Heart right ventricle (tissue), 16 donors: ENCODE results near the gene SLCO1A2. TPM values are rescaled to one million over a fixed set of nuclear protein-coding genes. Genes with fewer than 3 reads are reported as not detected.

ENCODE experiments used
- ATAC-seq, 8 donors: fragments of 200-7000 bp; cut with Tn5 transposase; one replicate each; pipeline ENCODE4 v1.9.1; 2020; ENCODE audit warnings: mild to moderate bottlenecking in 8 of 8, moderate library complexity in 8 of 8, moderate number of reproducible peaks in 1 of 8
- DNase-seq, 2 donors: peaks; one replicate each; pipeline ENCODE4 v3.0.0-alpha.2; 2020
- H3K27ac ChIP-seq, 10 donors: fragments of 200-600 bp; sonication (generic) in 2 of 10; one replicate each; pipeline versions ENCODE4 v1.5.0 to v1.8.0; 2020 to 2022; ENCODE audit warnings: mild to moderate bottlenecking in 3 of 10
- H3K27me3 ChIP-seq, 7 donors: fragments of 200-600 bp; one replicate each; pipeline ENCODE4 v1.8.0; 2021 to 2022; ENCODE audit warnings: mild to moderate bottlenecking in 2 of 7
- H3K36me3 ChIP-seq, 9 donors: fragments of 200-600 bp; sonication (generic) in 1 of 9; one replicate each; pipeline versions ENCODE4 v1.5.0 to v1.8.0; 2020 to 2022; ENCODE audit warnings: mild to moderate bottlenecking in 2 of 9
- H3K4me1 ChIP-seq, 9 donors: fragments of 200-600 bp; sonication (generic) in 1 of 9; one replicate each; pipeline versions ENCODE4 v1.5.0 to v1.8.0; 2020 to 2022; ENCODE audit warnings: mild to moderate bottlenecking in 4 of 9
- H3K4me3 ChIP-seq, 10 donors: fragments of 200-600 bp; sonication (generic) in 2 of 10; one replicate each; pipeline versions ENCODE4 v1.5.0 to v1.8.0; 2020 to 2022; ENCODE audit warnings: mild to moderate bottlenecking in 7 of 10, moderate library complexity in 2 of 10
- H3K9me3 ChIP-seq, 11 donors: fragments of 200-600 bp in 10 of 11; sonication (generic) in 2 of 11; one replicate each; pipeline versions ENCODE4 v1.5.0 to v1.8.0; 2013 to 2022; ENCODE audit warnings: mild to moderate bottlenecking in 2 of 11, control low read depth in 1 of 11, moderate library complexity in 1 of 11
- CTCF ChIP-seq, 9 donors: fragments of 200-600 bp; sonication (generic) in 2 of 9; IDR thresholded peaks; one replicate each; pipeline versions ENCODE4 v1.5.0 to v1.8.0; 2021 to 2022; ENCODE audit warnings: antibody characterized with exemption in 9 of 9, mild to moderate bottlenecking in 5 of 9, moderate library complexity in 1 of 9
- WGBS, 2 donors: extraction: QIAGEN DNeasy Blood & Tissue Kit; methylation state at CpG; one replicate each; pipeline ENCODE4 v1.1.7; 2013; ENCODE audit warnings: inconsistent platforms in 1 of 2; 5-methylcytosine and 5-hydroxymethylcytosine counted together
- intact Hi-C, 10 donors: fragments of 100-400 bp; cut with DNase I; formaldehyde crosslinking; loops; one replicate each; pipeline versions ENCODE4 v1.11.1 to v1.14.2; 2022
- polyA plus RNA-seq, 2 donors: library from polyadenylated mRNA; stranded (reverse); fragments of 200-250 nt; gene quantifications; one replicate each; pipeline ENCODE4 v1.2.3, GENCODE V29; 2013
- total RNA-seq, 10 donors: library from RNA; stranded (reverse); fragmentation: NEBNext Ultra II Directional in 3 of 10; extraction: Animal tissue kit (Norgen Biotek cat#: 25700) in 3 of 10; gene quantifications; one replicate each; pipeline versions ENCODE4 v1.2.1 to v1.2.4, GENCODE V29; 2021 to 2023
- donor health status: Arrhythmogenic right ventricular cardiomyopathy.
- donor health status: ischemic (EF 13 %, LVEDD 7.1; RV severe dilation, severe dysfunction).
- donor health status: healthy with polysubstance abuse.
- donor health status: DM: no; HTN: yes; CAD: no.
- donor health status: DM: no; HTN: no; CAD: no.
- donor health status: ischemic (EF 25% LVEDD 6.9; RV normal size, moderate dysfunction).
- donor health status: ischemic (EF 25% LVEDD 5.7; RV mildly dilated, moderate dysfunction).
- donor health status: healthy.
- donor health status: DM: yes; HTN: yes; CAD: no.
- donor health status: Ischemic cardiomyopathy.
- donor health status: ischemic (EF 35%, LVEDD 5.7; RV mildly dilated, moderate dysfunction).
- donor health status: nonischemic (EF 11% LVEDD 7.7; RV severe dilation, severe dysfunction).
- donor health status: DM: yes; HTN: yes; CAD: no.
- donor health status: PGD.
- donor health status: ischemic (EF 29% LVEDD 5.4; RV normal size, mild dysfunction).
- donor health status: nonischemic (EF 23%, LVEDD 6.1; RV moderate dilation, normal function).

Gene SLCO1A2
- total and polyA plus RNA-seq, 12 donors: not detected

- ATAC-seq (no peak), DNase-seq (no peak)
- Histone ChIP-seq H3K4me1 (no peaks in the 10 kb centered on the region), H3K4me3 (no peak overlapping the region), H3K36me3 (no peaks in the 10 kb centered on the region), H3K27me3 (no peaks in the 10 kb centered on the region), H3K27ac (no peak overlapping the region), H3K9me3 (no peaks in the 10 kb centered on the region)
- intact Hi-C loops: loop anchor here in 1 of 10 donors (5.0 kb wide), 1 partner anchor 374 kb away; no protein-coding TSS in a partner anchor
- 65 to 67% methylated on average over 1 of the region's 1 CpG for WGBS, 2 donors
- TF ChIP-seq CTCF (IDR thresholded peaks at IDR 0.05): no peak
These were observed 25.9 kb downstream of the SLCO1A2 start for GRCh38 chr12:21308785-21309184.

DNA sequence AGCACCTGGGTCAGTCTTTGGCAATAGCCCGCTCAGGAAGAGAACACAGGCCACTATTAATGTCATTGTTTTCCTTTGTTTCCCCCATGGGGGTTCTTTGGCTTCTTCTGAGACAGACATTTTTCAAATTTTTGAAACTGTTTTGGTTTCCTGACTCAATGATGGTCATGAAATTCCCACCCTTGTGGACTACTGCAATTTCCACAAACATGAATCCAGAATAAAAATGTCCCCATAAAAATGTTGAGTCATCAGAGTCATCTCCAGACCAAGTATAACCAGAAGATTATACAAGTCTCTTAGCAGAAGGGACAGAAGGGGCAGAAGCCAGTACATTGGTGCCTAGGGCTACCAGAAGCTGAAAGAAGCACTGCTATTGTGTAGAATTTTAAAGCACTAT lies 29.1 kb downstream of the SLCO1A2 start:
- intact Hi-C loops: loop anchor here in 1 of 10 donors (5.0 kb wide), 1 partner anchor 377 kb away; no protein-coding TSS in a partner anchor
- Histone ChIP-seq H3K4me3 (no peak overlapping the region), H3K27me3 (peaks cover 0 to 7% (median 0%) of the 10 kb centered on the region in 7 donors), H3K36me3 (no peaks in the 10 kb centered on the region), H3K9me3 (no peaks in the 10 kb centered on the region), H3K27ac (no peak overlapping the region), H3K4me1 (no peaks in the 10 kb centered on the region)
- WGBS, 2 donors: 66 to 82% methylated on average over 1 of the region's 1 CpG
- ATAC-seq (no peak), DNase-seq (no peak)
- no peak for TF ChIP-seq CTCF (IDR thresholded peaks at IDR 0.05)

DNA sequence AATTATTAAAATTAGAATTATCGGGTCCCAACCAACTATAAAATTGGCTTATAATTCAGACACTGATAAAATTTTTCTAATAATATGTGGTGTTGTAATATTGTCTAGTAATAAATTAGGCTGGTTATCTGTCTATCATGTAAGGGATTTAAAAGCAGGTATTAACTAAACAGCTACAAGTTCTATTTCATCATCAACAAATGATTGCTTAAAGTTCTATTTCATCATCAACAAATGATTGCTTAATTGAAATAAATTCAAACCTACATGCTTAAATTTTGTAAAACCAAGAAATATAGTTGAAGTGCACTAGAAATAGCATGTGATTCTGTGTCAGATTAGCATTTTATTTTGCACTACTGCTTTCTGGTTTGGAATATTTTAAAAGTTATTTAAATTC lies 34.1 kb downstream of the SLCO1A2 start:
- ATAC-seq (no peak), DNase-seq (no peak)
- TF ChIP-seq CTCF (IDR thresholded peaks at IDR 0.05): no peak
- no peaks in the 10 kb centered on the region for H3K36me3 ChIP-seq
- no peaks in the 10 kb centered on the region for H3K9me3 ChIP-seq
- peaks cover 0 to 9% (median 0%) of the 10 kb centered on the region in 7 donors for H3K27me3 ChIP-seq
- H3K4me3 ChIP-seq: no peak overlapping the region
- no peak overlapping the region for H3K27ac ChIP-seq
- intact Hi-C loops: no loop called here
- no peaks in the 10 kb centered on the region for H3K4me1 ChIP-seq
- WGBS, 2 donors: 94 to 100% methylated on average over 1 of the region's 1 CpG

DNA sequence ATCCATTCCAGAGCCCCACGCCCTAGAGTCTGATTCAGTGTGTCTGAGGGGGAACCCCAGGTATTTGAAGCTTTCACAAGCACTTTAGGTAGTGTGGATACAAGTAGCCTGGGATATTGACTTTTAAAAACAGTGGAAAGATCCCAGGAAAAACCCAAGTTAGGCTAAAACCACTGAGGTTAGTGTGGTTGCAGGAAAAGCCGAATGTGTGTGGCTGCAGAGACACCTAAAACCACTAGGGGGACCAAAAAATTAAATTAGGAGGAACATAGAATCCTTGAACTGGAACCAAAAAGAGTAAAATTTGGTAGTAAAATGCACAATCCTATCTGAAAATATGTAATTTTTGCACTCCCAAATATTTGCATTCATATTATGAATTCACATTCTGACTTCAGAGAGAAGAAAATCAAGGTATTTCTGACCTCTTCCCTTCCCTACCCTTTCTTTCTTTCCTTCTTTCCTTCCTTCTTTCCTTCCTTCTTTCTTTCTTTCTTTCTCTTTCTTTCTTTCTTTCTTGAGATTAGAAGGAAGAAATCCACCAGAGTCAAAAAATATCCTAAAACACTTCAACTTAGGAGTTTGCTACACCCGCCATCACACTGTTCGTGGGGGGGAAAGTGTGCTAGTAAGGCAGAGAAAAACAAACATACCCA lies 37.8 kb downstream of the SLCO1A2 start:
- no peak overlapping the region for H3K27ac ChIP-seq
- ATAC-seq (no peak), DNase-seq (no peak)
- no peaks in the 10 kb centered on the region for H3K36me3 ChIP-seq
- no peaks in the 10 kb centered on the region for H3K4me1 ChIP-seq
- peak in 8 of 9 donors; percentile 26 to 72 (median 64) for TF ChIP-seq CTCF (IDR thresholded peaks at IDR 0.05)
- no peak overlapping the region for H3K4me3 ChIP-seq
- WGBS, 2 donors: 61 to 64% methylated on average over 4 of the region's 4 CpGs
- intact Hi-C loops: no loop called here
- H3K9me3 ChIP-seq: no peaks in the 10 kb centered on the region
- peaks cover 0 to 9% (median 0%) of the 10 kb centered on the region in 7 donors for H3K27me3 ChIP-seq
